ENCODE data around the gene DUSP15.
"Not testable (repeated sequence)": the region's sequence is repeated elsewhere in the genome, so short reads cannot be mapped to it uniquely, and the experiment has no call there.

- not testable (repeated sequence) for TF ChIP-seq CTCF (IDR thresholded peaks at IDR 0.05; ENCODE audit: low read depth, low read length); POLR2A (IDR thresholded peaks at IDR 0.05; ENCODE audit: extremely low read depth, insufficient read length)
Measured at GRCh38 chr20:31917962-31918412, 47.7 kb upstream of the DUSP15 start.

Measured in NB4 (cell line).